ENCODE measurements around the gene ZNF516.

DNA sequence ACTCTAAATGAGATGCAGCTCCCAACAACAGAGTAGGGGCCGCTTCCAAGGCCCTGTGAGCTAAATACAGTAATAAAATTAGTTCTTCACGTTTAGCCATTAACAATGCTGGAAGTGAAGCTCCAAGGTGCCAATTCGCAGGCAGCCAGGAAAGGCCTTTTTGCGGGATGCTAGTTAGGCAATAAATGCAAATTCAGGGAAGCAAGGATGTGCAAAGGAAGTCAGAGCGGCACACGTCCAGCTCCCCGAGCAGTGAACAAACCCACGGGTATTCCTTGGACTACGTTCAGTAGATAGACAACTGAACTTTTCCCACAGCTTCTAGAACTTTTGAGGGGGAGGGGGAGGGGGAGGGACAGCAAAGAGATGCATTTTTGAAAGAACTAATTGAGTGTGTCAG, 6.9 kb downstream of the ZNF516 start:
- TF ChIP-seq, protein P1, sequence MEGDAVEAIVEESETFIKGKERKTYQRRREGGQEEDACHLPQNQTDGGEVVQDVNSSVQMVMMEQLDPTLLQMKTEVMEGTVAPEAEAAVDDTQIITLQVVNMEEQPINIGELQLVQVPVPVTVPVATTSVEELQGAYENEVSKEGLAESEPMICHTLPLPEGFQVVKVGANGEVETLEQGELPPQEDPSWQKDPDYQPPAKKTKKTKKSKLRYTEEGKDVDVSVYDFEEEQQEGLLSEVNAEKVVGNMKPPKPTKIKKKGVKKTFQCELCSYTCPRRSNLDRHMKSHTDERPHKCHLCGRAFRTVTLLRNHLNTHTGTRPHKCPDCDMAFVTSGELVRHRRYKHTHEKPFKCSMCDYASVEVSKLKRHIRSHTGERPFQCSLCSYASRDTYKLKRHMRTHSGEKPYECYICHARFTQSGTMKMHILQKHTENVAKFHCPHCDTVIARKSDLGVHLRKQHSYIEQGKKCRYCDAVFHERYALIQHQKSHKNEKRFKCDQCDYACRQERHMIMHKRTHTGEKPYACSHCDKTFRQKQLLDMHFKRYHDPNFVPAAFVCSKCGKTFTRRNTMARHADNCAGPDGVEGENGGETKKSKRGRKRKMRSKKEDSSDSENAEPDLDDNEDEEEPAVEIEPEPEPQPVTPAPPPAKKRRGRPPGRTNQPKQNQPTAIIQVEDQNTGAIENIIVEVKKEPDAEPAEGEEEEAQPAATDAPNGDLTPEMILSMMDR (tag by site-specific recombination; IDR thresholded peaks at IDR 0.05), result no peak
- TF ChIP-seq ZNF416 (tag by site-specific recombination; IDR thresholded peaks at IDR 0.05), result no peak
- TF ChIP-seq SP7 (tag by site-specific recombination; IDR thresholded peaks at IDR 0.05), result no peak
- no peak for TF ChIP-seq ZNF24 (tag by site-specific recombination; IDR thresholded peaks at IDR 0.05)
- TF ChIP-seq ZNF585B (tag by site-specific recombination; IDR thresholded peaks at IDR 0.05), result no peak
- no peak for TF ChIP-seq SALL2 (tag by site-specific recombination; IDR thresholded peaks at IDR 0.05; ENCODE audit: borderline replicate concordance)
- no peak for TF ChIP-seq MYNN (tag by site-specific recombination; IDR thresholded peaks at IDR 0.05; ENCODE audit: borderline replicate concordance)
- TF ChIP-seq, protein P2, sequence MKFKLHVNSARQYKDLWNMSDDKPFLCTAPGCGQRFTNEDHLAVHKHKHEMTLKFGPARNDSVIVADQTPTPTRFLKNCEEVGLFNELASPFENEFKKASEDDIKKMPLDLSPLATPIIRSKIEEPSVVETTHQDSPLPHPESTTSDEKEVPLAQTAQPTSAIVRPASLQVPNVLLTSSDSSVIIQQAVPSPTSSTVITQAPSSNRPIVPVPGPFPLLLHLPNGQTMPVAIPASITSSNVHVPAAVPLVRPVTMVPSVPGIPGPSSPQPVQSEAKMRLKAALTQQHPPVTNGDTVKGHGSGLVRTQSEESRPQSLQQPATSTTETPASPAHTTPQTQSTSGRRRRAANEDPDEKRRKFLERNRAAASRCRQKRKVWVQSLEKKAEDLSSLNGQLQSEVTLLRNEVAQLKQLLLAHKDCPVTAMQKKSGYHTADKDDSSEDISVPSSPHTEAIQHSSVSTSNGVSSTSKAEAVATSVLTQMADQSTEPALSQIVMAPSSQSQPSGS (tag by site-specific recombination; IDR thresholded peaks at IDR 0.05; ENCODE audit: low read depth), result no peak
- TF ChIP-seq, protein P3, sequence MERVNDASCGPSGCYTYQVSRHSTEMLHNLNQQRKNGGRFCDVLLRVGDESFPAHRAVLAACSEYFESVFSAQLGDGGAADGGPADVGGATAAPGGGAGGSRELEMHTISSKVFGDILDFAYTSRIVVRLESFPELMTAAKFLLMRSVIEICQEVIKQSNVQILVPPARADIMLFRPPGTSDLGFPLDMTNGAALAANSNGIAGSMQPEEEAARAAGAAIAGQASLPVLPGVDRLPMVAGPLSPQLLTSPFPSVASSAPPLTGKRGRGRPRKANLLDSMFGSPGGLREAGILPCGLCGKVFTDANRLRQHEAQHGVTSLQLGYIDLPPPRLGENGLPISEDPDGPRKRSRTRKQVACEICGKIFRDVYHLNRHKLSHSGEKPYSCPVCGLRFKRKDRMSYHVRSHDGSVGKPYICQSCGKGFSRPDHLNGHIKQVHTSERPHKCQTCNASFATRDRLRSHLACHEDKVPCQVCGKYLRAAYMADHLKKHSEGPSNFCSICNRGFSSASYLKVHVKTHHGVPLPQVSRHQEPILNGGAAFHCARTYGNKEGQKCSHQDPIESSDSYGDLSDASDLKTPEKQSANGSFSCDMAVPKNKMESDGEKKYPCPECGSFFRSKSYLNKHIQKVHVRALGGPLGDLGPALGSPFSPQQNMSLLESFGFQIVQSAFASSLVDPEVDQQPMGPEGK (tag by site-specific recombination; IDR thresholded peaks at IDR 0.05), result no peak

All from HEK293 (cell line).